Urothelium cell line (cell line): ENCODE results near the gene ZNF556.
"Not testable (repeated sequence)": the region's sequence is repeated elsewhere in the genome, so short reads cannot be mapped to it uniquely, and the experiment has no call there.

Source experiments
- DNase-seq: peaks from one replicate; pipeline ENCODE4 v3.0.0; 2011; ENCODE audit warnings: low spot score, mixed read lengths
- FAIRE-seq: peaks from 2 replicates; lab custom pipeline; 2011; peaks lifted over from hg19 to GRCh38; lab: Jason Lieb, UNC

The ZNF556 gene

GRCh38 chr19:2852598-2852997, 14.5 kb upstream of the ZNF556 start:
- FAIRE-seq (no peak), DNase-seq (no peak)

- FAIRE-seq (no peak), DNase-seq (no peak)
Measured at GRCh38 chr19:2853015-2853606, 14.0 kb upstream of the ZNF556 start.

DNA sequence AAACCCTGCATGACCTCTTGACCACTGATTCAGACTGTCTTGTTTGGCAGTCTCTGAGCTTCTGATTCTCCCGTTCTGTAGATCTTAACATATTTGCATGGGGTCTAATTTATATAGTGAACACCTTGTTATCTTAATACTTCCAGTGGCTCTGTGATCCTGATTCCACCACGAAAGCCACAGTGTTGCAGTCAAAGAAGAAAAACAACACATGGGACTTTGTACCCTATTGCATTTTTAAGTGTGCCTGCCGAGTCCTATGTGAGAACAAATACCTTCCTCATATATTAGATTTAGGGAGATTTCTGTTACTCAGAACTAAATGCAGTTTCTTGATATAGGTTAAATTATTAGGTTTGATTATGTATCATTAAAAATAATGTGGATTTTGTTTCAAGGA, 12.3 kb upstream of the ZNF556 start:
- FAIRE-seq, result no peak
- no peak for DNase-seq

- FAIRE-seq, result no peak
- no peak for DNase-seq
Measured at GRCh38 chr19:2856457-2857050, 10.6 kb upstream of the ZNF556 start.

GRCh38 chr19:2858864-2859263, 8.3 kb upstream of the ZNF556 start:
- FAIRE-seq, result no peak
- no peak for DNase-seq

DNA sequence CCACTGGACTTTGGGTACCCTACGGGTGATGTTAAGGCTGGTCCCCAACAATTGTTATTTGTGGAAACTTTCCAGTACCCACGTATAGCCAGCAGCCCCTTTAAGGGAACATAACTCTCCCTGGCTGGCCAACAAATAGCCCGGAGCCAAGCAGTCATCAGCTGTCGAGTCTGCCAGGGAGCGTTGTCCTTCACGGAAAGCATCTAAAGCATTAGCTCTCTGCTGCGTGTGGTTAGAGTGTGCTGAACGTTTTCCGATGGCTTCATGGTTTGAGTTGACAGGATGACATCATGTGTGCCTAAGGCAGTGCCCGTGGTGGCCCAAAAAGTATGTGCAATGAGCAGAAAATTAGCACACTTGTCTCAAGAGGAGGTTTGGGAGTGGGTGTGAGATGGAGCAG, 3.3 kb upstream of the ZNF556 start:
- no peak for DNase-seq
- FAIRE-seq, result no peak

DNA sequence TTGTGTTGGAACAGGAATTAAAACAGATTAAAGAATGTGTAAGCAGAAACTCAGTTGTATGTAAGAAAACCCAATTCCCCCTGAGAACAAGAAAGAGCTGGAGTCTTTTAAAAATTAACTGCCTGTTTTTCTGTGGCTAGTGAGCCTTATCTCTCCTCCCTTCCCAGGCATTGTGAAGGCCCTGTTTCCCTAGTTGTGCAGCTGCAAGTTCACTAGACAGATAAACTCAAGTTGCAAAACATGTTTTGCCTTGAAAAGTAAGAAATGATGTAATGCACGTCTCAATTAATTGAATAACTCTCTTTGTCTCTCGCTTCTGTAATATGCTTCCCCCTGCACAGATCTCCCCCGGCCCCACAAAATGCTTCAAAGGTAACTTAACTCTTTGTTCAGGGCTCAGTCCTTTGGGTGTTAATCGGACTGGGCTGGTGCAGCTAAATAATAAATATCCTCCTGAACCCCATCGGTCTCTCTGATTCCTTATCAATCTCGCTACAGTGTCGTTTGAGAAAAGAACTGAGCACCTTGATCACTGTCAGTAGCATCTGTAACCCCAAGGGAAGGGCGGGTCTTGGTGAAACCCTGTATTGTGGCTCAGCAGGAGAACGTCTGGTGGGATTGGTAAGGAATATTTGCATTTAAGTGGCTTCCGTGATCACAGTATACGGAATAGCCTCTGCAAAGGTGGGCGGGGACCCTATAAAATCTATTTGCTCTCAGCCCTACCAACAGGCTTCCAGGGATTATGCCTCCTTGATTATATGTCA, 1.6 kb upstream of the ZNF556 start:
- FAIRE-seq (no peak), DNase-seq (no peak)

GRCh38 chr19:2866495-2867024, 575 bp upstream of the ZNF556 start:
- FAIRE-seq (no peak), DNase-seq (no peak)

DNA sequence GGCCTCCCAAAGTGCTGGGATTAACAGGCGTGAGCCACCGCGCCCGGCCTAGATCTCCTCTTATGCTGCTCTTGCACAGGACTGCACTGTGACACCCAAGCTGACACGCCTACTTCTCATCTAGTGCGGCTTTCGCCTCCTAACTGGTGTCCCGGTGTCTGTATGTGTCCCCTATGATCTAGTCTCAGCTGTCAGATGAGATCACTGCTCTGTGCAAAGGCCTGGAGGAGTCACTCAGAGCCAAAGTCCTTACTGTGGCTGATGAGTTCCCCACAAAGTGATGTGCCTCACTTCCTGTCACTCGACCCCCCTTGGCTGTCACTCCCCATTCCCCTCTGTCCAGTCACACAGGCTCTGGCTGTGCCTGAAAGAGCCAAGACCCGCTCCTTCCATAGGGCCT, 2.5 kb downstream of the ZNF556 start:
- DNase-seq (no peak), FAIRE-seq (no peak)

DNA sequence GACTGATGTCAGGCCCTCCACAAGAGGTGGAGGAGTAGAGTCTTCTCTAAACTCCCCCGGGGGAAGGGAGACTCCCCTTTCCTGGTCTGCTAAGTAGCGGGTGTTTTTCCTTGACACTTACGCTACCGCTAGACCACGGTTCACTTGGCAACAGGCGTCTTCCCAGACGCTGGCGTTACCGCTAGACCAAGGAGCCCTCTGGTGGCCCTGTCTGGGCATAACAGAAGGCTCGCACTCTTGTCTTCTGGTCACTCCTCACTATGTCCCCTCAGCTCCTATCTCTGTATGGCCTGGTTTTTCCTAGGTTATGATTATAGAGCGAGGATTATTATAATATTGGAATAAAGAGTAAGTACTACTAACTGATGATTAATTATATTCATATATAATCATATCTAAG, 5.0 kb downstream of the ZNF556 start:
- not testable (repeated sequence) for DNase-seq, FAIRE-seq

DNA sequence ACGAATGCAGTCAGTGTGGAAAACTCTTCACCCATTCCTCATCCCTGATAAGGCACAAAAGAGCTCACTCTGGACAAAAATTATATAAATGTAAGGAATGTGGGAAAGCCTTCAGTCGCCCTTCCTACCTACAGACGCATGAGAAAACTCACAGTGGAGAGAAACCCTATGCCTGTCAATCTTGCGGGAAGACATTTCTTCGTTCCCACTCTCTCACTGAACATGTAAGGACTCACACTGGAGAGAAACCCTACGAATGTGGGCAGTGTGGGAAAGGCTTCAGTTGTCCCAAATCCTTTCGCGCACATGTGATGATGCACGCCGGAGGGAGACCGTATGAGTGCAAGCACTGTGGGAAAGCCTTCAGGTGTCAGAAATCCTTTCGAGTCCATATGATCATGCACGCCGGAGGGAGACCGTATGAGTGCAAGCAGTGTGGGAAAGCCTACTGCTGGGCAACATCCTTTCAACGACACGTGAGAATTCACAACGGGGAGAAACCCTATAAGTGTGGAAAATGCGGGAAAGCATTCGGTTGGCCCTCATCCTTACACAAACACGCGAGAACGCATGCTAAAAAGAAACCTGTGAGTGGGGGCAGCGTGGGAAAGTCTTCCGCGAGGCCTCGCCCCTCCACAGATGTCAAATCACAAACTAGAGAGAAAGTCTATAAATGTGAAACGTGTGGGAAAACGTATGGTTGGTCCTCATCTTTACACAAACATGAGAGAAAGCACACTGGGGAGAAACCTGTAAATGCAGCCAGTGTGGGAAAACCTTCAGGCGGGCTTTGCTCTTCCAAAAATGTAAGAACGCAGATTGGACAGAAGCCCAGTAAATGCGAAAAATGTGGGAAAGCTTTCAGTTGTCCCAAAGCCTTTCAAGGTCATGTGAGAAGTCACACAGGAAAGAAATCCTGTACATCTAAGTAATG, 10.5 kb downstream of the ZNF556 start:
- DNase-seq, result no peak
- FAIRE-seq, result no peak

DNA sequence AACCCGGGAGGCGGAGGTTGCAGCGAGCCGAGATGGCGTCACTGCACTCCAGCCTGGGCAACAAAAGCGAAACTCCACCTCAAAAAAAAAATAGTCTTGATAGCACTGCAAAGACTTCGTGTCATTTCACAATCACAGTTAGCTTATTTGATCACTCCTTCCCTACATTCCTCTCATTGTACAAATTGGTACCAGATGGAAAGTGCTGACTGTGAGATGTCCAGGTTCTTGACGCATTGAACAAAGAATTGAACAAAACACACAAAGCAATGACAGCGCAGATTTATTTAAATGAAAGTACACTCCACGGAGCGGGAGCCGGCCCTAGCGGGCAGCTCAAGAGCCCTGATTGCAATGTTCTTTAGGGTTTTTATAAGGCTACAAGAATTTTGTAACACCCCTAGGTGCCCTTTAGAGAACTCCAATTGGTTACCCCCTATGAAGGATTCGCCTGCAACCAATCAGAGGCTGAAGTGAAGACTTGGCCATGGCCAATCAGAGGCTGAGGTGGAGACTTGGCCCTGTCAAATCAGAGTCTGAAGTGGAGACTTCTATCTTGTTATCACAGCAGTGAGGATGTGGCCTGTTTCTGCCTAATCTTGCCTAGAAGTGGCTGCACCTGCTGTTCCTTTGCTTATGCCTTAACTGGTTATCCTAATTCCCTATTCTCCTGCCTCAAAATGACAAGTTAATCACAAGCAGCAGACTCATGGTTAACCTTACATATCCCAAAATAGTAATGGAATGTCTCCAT, 16.7 kb downstream of the ZNF556 start:
- FAIRE-seq (no peak), DNase-seq (no peak)

DNA sequence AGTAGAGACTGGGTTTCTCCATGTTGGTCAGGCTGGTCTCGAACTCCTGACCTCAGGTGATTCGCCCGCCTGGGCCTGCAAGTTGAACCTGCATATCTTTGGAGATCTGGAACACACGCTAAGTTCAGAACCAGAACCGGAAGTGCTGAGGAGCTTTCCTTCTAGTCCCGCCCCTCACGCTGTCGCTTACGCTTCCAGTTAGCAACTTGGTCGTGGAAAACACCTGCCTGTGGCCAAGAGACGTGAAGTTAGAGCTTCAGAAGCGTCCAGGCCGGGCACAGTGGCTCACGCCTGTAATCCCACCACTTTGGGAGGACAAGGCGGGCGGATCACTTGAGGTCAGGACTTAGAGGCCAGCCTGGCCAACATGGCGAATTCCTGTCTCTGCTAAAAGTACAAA, 18.6 kb downstream of the ZNF556 start:
- FAIRE-seq, result no peak

GRCh38 chr19:2887391-2887914, 20.3 kb downstream of the ZNF556 start:
- peak; percentile 36 for DNase-seq
- FAIRE-seq, result no peak

More for the DNA sequence above, 18.6 kb downstream of the ZNF556 start:
- DNase-seq, result no peak

DNA sequence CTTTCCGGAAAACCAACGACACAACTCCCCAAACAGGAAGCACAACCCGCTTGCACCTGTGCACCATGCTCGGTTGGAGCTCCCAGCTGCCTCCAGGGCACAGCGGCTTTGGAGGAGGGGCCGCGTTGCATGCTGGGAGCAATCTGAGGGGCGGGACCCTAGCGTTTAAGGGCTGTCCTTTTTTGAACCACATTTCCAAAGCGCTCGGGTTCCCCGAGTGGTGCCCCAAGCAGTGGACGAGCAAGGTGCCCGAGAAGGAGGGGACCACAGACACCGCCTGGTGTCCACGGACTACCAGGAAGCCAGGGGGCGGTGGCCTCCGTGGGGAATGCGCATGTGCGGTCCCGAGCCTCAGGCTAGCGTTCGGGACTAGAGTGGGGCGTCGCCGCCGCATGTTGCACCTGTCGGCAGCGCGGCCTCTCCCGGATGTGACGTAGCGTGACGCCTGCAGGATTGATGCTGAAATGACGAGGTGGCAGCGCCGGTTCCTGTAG, 21.6 kb downstream of the ZNF556 start:
- FAIRE-seq (no peak), DNase-seq (peak; percentile 88)

DNA sequence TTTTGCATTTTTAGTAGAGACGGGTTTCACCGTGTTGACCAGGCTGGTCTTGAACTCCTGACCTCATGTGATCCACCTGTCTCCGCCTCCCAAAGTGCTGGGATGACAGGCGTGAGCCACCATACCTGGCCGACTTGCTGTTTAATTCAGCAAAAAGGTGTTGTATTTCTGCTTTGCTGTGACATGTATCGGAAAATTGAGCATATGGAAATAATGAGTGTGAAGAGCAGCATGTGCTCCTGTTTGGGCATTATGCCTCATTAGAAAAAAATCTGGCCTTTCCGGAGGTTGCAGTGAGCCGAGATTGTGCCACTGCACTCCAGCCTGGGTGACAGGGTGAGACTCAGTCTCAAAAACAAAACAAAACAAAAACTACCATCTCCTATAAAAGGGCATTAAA, 23.4 kb downstream of the ZNF556 start:
- FAIRE-seq, result not testable (repeated sequence)

DNA sequence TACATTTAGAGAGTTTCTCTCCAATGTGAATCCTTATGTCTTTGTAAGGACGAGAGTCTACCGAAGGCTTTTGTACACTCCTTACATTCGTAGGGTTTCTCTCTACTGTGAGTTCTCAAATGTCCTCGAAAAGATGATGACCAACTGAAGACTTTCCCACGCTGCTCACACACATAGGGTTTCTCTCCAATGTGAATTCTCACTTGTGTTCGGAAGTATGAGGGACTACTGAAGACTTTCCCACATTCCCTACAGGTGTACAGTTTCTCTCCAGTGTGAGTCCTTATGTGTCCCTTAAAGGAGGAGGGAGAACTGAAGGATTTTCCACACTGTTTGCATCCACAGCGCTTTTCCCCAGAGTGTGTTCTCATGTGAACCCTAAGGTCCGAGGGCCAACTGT, 29.6 kb downstream of the ZNF556 start:
- FAIRE-seq (no peak), DNase-seq (no peak)

More for the DNA sequence above, 23.4 kb downstream of the ZNF556 start:
- not testable (repeated sequence) for DNase-seq

DNA sequence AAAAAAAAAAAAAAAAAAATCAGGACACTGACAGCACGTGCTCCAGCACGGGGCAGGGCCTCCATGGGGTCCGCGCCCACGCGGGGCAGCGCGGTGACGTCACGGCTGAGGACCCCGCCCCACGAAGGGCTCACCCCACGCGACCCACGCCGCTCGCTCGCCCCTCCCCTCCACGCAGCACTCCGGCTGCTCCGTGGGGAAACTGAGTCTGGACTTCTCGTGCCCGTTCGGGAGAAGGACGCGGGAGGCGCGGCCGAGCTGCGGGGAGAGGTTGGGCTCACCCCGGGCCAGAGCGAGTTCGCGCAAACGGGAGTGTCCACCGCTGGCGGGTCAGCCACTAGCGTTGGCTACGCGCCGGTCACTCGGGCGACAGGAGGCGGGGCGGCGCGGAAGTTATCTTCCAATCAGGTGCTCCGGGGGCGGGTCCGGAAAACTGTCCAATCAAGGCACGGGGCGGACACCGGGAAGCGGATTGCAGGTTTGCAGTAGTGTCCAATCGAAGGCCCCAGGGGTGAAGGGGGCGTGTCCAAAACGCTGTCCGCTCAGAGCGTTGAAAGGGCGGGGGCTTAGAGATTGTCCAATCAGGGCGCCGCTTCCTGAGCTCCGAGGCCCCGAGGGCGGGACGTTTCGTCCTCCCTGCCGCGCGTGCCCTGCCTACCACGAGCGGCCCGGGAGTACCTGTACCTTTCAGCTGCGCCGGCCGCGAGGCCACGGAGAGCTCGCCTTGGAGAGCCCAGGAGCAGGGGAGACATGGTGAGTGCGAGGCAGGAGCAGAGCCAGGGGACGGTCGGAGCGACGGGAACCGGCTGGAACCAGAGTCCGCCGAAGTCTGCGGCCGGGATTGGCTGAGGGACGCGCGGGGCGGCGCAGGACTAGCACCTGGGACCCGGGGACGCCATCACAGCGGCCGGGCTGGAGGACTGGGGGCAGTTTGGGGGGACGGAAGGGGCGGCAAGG, 33.4 kb downstream of the ZNF556 start, which contains the start of gene ZNF57:
Gene ZNF57 (plus strand): TSS at position 633 of the 957 bp plus-strand sequence. CDS start 118 bp downstream, at position 751.
- DNase-seq (peak; percentile 96), FAIRE-seq (no peak)
